ENCODE data around the gene PHOX2A.

PHOX2A gene

DNA sequence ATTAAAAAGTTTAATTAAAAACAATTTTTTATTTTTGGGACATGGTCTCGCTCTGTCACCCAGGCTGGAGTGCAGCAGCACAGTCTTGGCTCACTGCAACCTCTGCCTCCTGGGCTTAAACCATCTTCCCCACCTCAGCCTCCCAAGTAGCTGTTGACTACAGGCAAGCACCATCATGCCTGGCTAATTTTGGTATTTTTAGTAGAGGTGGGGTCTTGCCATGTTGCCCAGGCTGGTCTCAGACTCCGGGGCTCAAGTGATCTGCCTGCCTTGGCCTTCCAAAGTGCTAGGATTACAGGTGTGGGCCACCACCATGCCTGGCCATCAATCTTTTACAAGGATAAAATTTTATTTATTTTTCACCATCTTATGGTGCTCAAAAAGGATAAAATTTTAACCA lies 43.3 kb upstream of the PHOX2A start:
- DNase-seq = no peak
- no peak overlapping the region for H4K91ac ChIP-seq (ENCODE audit: low read length)
- H4K8ac ChIP-seq (ENCODE audit: low read length) = no peak overlapping the region
- no peak overlapping the region for H2BK120ac ChIP-seq (ENCODE audit: low read depth, low read length)
- no peak overlapping the region for H3K14ac ChIP-seq (ENCODE audit: low read length in 2 of 2)
- no peak overlapping the region for H2BK5ac ChIP-seq (ENCODE audit: low read depth, low read length, poor library complexity, severe bottlenecking)
- no peak overlapping the region for H3K9ac ChIP-seq (ENCODE audit: low read length)
- no peak overlapping the region for H2AFZ ChIP-seq (ENCODE audit: low read depth, low read length)
- no peak overlapping the region for H3K18ac ChIP-seq (ENCODE audit: low read depth in 1 of 2, low read length in 2 of 2)
- H3K9me3 ChIP-seq (ENCODE audit: control insufficient read depth, low read length) = no peaks in the 10 kb centered on the region
- H2BK15ac ChIP-seq (ENCODE audit: low read depth, poor library complexity, severe bottlenecking) = no peak overlapping the region
- H3K36me3 ChIP-seq (ENCODE audit: control insufficient read depth in 1 of 2, insufficient read depth in 2 of 2, low read depth in 1 of 2, low read length in 2 of 2) = peaks cover 2 to 3% of the 10 kb centered on the region in 2 experiments
- no peak overlapping the region for H2AK5ac ChIP-seq (ENCODE audit: low read length, severe bottlenecking)
- H3K27me3 ChIP-seq (ENCODE audit: control insufficient read depth in 1 of 2, insufficient read depth in 1 of 2, low read length in 2 of 2) = peaks cover 3 to 13% of the 10 kb centered on the region in 2 experiments
- H2BK12ac ChIP-seq (ENCODE audit: low read length in 2 of 2) = no peak overlapping the region
- H3K4me2 ChIP-seq (ENCODE audit: low read length, poor library complexity, severe bottlenecking) = no peak overlapping the region
- WGBS = 100% methylated on average over 2 of the region's 2 CpGs
- no peaks in the 10 kb centered on the region for H3K79me1 ChIP-seq (replicated peaks; ENCODE audit: low read length, poor library complexity, severe bottlenecking)
- no peak overlapping the region for H3K27ac ChIP-seq (ENCODE audit: low read length, poor library complexity, severe bottlenecking)
- no peak overlapping the region for H3K23ac ChIP-seq (ENCODE audit: low read length in 2 of 2)
- no peak overlapping the region for H3K4ac ChIP-seq (ENCODE audit: low read depth in 1 of 2, low read length in 2 of 2)
- no peak overlapping the region for H3K4me3 ChIP-seq (ENCODE audit: insufficient read depth in 1 of 2, low read depth in 1 of 2, low read length in 2 of 2)
- H3K4me1 ChIP-seq (ENCODE audit: control insufficient read depth, insufficient read depth, low read depth, low read length) = no peaks in the 10 kb centered on the region

DNA sequence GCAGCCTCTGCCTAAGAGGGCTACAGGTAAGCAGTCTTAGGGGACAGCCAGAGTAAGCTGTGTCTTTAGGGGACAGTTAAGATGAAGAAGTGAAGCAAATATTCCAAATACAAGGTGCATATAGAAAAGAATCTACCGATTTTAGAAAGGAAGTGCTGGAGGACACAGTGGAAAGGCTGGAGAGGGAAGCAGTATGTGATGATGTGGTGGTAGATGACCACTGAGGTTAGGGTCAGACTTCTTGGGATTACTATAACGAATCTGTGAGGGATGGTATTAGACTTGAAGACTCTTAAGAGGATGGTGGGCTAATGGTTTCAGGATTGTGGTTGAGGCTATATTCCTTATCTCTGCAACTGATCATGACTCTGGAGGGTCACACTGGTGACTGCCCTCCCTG lies 40.0 kb upstream of the PHOX2A start:
- Histone ChIP-seq H3K36me3 (ENCODE audit: control insufficient read depth in 1 of 2, insufficient read depth in 2 of 2, low read depth in 1 of 2, low read length in 2 of 2) (no peaks in the 10 kb centered on the region), H2BK5ac (ENCODE audit: low read depth, low read length, poor library complexity, severe bottlenecking) (no peak overlapping the region), H3K14ac (ENCODE audit: low read length in 2 of 2) (no peak overlapping the region), H3K18ac (ENCODE audit: low read depth in 1 of 2, low read length in 2 of 2) (no peak overlapping the region), H4K91ac (ENCODE audit: low read length) (no peak overlapping the region), H2BK15ac (ENCODE audit: low read depth, poor library complexity, severe bottlenecking) (no peak overlapping the region), H3K4ac (ENCODE audit: low read depth in 1 of 2, low read length in 2 of 2) (no peak overlapping the region), H2AK5ac (ENCODE audit: low read length, severe bottlenecking) (no peak overlapping the region), H3K4me2 (ENCODE audit: low read length, poor library complexity, severe bottlenecking) (no peak overlapping the region), H3K23ac (ENCODE audit: low read length in 2 of 2) (no peak overlapping the region), H2BK120ac (ENCODE audit: low read depth, low read length) (no peak overlapping the region), H3K79me1 (replicated peaks; ENCODE audit: low read length, poor library complexity, severe bottlenecking) (no peaks in the 10 kb centered on the region), H3K4me1 (ENCODE audit: control insufficient read depth, insufficient read depth, low read depth, low read length) (no peaks in the 10 kb centered on the region), H3K9ac (ENCODE audit: low read length) (no peak overlapping the region), H3K27ac (ENCODE audit: low read length, poor library complexity, severe bottlenecking) (no peak overlapping the region), H2BK12ac (ENCODE audit: low read length in 2 of 2) (no peak overlapping the region), H3K9me3 (ENCODE audit: control insufficient read depth, low read length) (no peaks in the 10 kb centered on the region), H3K27me3 (ENCODE audit: control insufficient read depth in 1 of 2, insufficient read depth in 1 of 2, low read length in 2 of 2) (peaks cover 3 to 13% of the 10 kb centered on the region in 2 experiments), H3K4me3 (ENCODE audit: insufficient read depth in 1 of 2, low read depth in 1 of 2, low read length in 2 of 2) (no peak overlapping the region), H4K8ac (ENCODE audit: low read length) (no peak overlapping the region), H2AFZ (ENCODE audit: low read depth, low read length) (no peak overlapping the region)
- DNase-seq = no peak
- 59% methylated on average over 2 of the region's 2 CpGs for WGBS

DNA sequence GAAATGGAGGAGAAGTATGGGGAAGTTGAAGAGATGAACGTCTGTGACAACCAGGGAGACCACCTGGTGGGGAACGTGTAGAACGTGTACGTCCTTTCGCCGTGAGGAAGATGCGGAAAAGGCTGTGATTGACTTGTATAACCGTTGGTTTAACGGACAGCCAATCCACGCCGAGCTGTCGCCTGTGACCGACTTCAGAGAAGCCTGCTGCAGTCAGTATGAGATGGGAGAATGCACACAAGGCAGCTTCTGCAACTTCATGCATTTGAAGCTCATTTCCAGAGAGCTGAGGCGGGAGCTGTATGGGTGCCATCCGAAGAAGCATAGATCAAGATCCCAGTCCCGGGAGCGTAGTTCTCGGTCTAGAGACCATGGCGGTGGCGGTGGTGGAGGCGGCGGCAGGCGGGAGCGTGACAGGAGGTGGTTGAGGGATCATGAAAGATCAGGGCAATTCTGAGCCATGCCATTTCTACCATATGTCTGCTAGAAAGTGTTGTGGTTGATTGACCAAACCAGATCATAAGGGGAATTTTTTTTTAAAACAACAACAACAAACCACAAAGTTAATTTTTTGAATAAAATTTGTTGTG lies 36.8 kb upstream of the PHOX2A start:
- H3K36me3 ChIP-seq (ENCODE audit: control insufficient read depth in 1 of 2, insufficient read depth in 2 of 2, low read depth in 1 of 2, low read length in 2 of 2) = no peaks in the 10 kb centered on the region
- no peak overlapping the region for H4K91ac ChIP-seq (ENCODE audit: low read length)
- no peak overlapping the region for H2BK120ac ChIP-seq (ENCODE audit: low read depth, low read length)
- H3K4me1 ChIP-seq (ENCODE audit: control insufficient read depth, insufficient read depth, low read depth, low read length) = no peaks in the 10 kb centered on the region
- no peaks in the 10 kb centered on the region for H3K9me3 ChIP-seq (ENCODE audit: control insufficient read depth, low read length)
- no peak overlapping the region for H2BK12ac ChIP-seq (ENCODE audit: low read length in 2 of 2)
- no peak for DNase-seq
- no peak overlapping the region for H3K9ac ChIP-seq (ENCODE audit: low read length)
- H2BK15ac ChIP-seq (ENCODE audit: low read depth, poor library complexity, severe bottlenecking) = no peak overlapping the region
- H3K79me1 ChIP-seq (replicated peaks; ENCODE audit: low read length, poor library complexity, severe bottlenecking) = no peaks in the 10 kb centered on the region
- H2AK5ac ChIP-seq (ENCODE audit: low read length, severe bottlenecking) = no peak overlapping the region
- 95% methylated on average over 19 of the region's 24 CpGs for WGBS
- H3K27ac ChIP-seq (ENCODE audit: low read length, poor library complexity, severe bottlenecking) = no peak overlapping the region
- H3K23ac ChIP-seq (ENCODE audit: low read length in 2 of 2) = no peak overlapping the region
- H3K14ac ChIP-seq (ENCODE audit: low read length in 2 of 2) = no peak overlapping the region
- no peak overlapping the region for H4K8ac ChIP-seq (ENCODE audit: low read length)
- H3K4ac ChIP-seq (ENCODE audit: low read depth in 1 of 2, low read length in 2 of 2) = no peak overlapping the region
- H2BK5ac ChIP-seq (ENCODE audit: low read depth, low read length, poor library complexity, severe bottlenecking) = no peak overlapping the region
- peak overlapping the region in 1 of 2 experiments; percentile 24 for H3K18ac ChIP-seq (ENCODE audit: low read depth in 1 of 2, low read length in 2 of 2)
- H3K27me3 ChIP-seq (ENCODE audit: control insufficient read depth in 1 of 2, insufficient read depth in 1 of 2, low read length in 2 of 2) = peaks cover 3 to 13% of the 10 kb centered on the region in 2 experiments
- H3K4me3 ChIP-seq (ENCODE audit: insufficient read depth in 1 of 2, low read depth in 1 of 2, low read length in 2 of 2) = peak overlapping the region in 1 of 2 experiments; percentile 26
- H3K4me2 ChIP-seq (ENCODE audit: low read length, poor library complexity, severe bottlenecking) = no peak overlapping the region
- H2AFZ ChIP-seq (ENCODE audit: low read depth, low read length) = no peak overlapping the region

DNA sequence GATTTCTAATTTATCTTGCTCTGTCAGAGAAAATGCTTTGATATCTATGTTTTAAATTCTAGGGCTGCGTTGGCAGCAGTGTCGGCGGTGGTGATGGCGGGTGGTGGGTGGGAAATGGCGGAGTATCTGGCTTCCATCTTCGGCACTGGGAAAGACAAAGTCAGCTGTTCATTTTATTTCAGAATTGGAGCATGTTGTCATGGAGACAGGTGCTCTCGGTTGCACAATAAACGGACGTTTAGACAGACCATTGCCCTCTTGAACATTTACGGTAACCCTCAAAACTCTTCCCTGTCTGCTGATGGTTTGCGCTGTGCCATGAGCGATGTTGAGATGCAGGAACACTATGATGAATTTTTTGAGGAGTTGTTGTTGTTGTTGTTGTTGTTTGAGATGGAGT lies 36.1 kb upstream of the PHOX2A start:
- no peak overlapping the region for H3K4me2 ChIP-seq (ENCODE audit: low read length, poor library complexity, severe bottlenecking)

More for the DNA sequence above, 36.1 kb upstream of the PHOX2A start:
- Histone ChIP-seq H4K91ac (ENCODE audit: low read length) (no peak overlapping the region), H3K18ac (ENCODE audit: low read depth in 1 of 2, low read length in 2 of 2) (no peak overlapping the region), H3K14ac (ENCODE audit: low read length in 2 of 2) (no peak overlapping the region), H3K79me1 (replicated peaks; ENCODE audit: low read length, poor library complexity, severe bottlenecking) (no peaks in the 10 kb centered on the region), H3K9me3 (ENCODE audit: control insufficient read depth, low read length) (no peaks in the 10 kb centered on the region), H3K4me1 (ENCODE audit: control insufficient read depth, insufficient read depth, low read depth, low read length) (no peaks in the 10 kb centered on the region), H3K36me3 (ENCODE audit: control insufficient read depth in 1 of 2, insufficient read depth in 2 of 2, low read depth in 1 of 2, low read length in 2 of 2) (no peaks in the 10 kb centered on the region), H2BK120ac (ENCODE audit: low read depth, low read length) (no peak overlapping the region), H2AFZ (ENCODE audit: low read depth, low read length) (no peak overlapping the region), H3K4ac (ENCODE audit: low read depth in 1 of 2, low read length in 2 of 2) (no peak overlapping the region), H3K27me3 (ENCODE audit: control insufficient read depth in 1 of 2, insufficient read depth in 1 of 2, low read length in 2 of 2) (peaks cover 3 to 13% of the 10 kb centered on the region in 2 experiments), H3K27ac (ENCODE audit: low read length, poor library complexity, severe bottlenecking) (no peak overlapping the region), H3K4me3 (ENCODE audit: insufficient read depth in 1 of 2, low read depth in 1 of 2, low read length in 2 of 2) (no peak overlapping the region), H3K23ac (ENCODE audit: low read length in 2 of 2) (no peak overlapping the region), H2BK12ac (ENCODE audit: low read length in 2 of 2) (no peak overlapping the region), H4K8ac (ENCODE audit: low read length) (no peak overlapping the region), H3K9ac (ENCODE audit: low read length) (no peak overlapping the region), H2BK15ac (ENCODE audit: low read depth, poor library complexity, severe bottlenecking) (no peak overlapping the region), H2BK5ac (ENCODE audit: low read depth, low read length, poor library complexity, severe bottlenecking) (no peak overlapping the region), H2AK5ac (ENCODE audit: low read length, severe bottlenecking) (no peak overlapping the region)
- 95% methylated on average over 12 of the region's 12 CpGs for WGBS
- DNase-seq = no peak
